K562 (cell line): ENCODE measurements around the gene TMEM185B.

Experiments
- NCOA2 ChIP-seq, 2 experiments: fragments of 450-650 bp; IDR thresholded peaks; 2 replicates each; pipeline ENCODE4 v1.6.1; 2018; ENCODE audit warnings: mild to moderate bottlenecking in 2 of 2, moderate library complexity in 1 of 2; ENCODE audit not compliant: partially characterized antibody in 2 of 2
- PCBP1 ChIP-seq: fragments of 200-400 bp; formaldehyde crosslinking; IDR thresholded peaks from 2 replicates; pipeline ENCODE4 v1.6.1; 2018; ENCODE audit warnings: mild to moderate bottlenecking, low read depth, low read length; ENCODE audit not compliant: poor library complexity, severe bottlenecking
- POLR2A ChIP-seq: fragments of 450-650 bp; conservative IDR thresholded peaks from 2 replicates; pipeline ENCODE4 v1.6.1; 2016
- SP1 ChIP-seq: sonication (generic); formaldehyde crosslinking; IDR thresholded peaks from 2 replicates; pipeline ENCODE4 v1.8.1; 2022; ENCODE audit warnings: mild to moderate bottlenecking, missing genetic modification reagents
- ZNF24 ChIP-seq: fragments of 450-650 bp; IDR thresholded peaks from 2 replicates; pipeline ENCODE4 v1.6.1; 2016
- TF ChIP-seq, protein P1 (sequence below): sonication (generic); formaldehyde crosslinking; IDR thresholded peaks from 2 replicates; pipeline ENCODE4 v1.8.1; 2022; ENCODE audit warnings: missing genetic modification reagents
- TF ChIP-seq, protein P2 (sequence below), 3 experiments: IDR thresholded peaks in 2 of 3; conservative IDR thresholded peaks in 1 of 3; 2 replicates each; pipeline ENCODE4 v1.5.1; 2011 to 2012; ENCODE audit warnings: low read length in 3 of 3, mild to moderate bottlenecking in 3 of 3, control low read depth in 2 of 3, improper control_type of control experiment in 1 of 3, inconsistent platforms in 1 of 3, low read depth in 1 of 3, mixed read lengths in 1 of 3, moderate library complexity in 1 of 3; ENCODE audit not compliant: insufficient read depth in 2 of 3
- TF ChIP-seq, protein P3 (sequence below): fragments of 250-450 bp; sonication (Bioruptor Pico); IDR thresholded peaks from 2 replicates; pipeline ENCODE4 v1.5.0; 2020; ENCODE audit warnings: mild to moderate bottlenecking, borderline replicate concordance
- TF ChIP-seq, protein P4 (sequence below): fragments of 250-450 bp; sonication (Bioruptor Pico); IDR thresholded peaks from 2 replicates; pipeline ENCODE4 v1.8.0; 2021; ENCODE audit warnings: borderline replicate concordance, mild to moderate bottlenecking, moderate library complexity; ENCODE audit not compliant: poor library complexity, severe bottlenecking
- TF ChIP-seq, protein P5 (sequence below): sonication (generic); formaldehyde crosslinking; IDR thresholded peaks from 2 replicates; pipeline ENCODE4 v1.9.0; 2022; ENCODE audit warnings: mild to moderate bottlenecking, missing genetic modification reagents

DNA sequence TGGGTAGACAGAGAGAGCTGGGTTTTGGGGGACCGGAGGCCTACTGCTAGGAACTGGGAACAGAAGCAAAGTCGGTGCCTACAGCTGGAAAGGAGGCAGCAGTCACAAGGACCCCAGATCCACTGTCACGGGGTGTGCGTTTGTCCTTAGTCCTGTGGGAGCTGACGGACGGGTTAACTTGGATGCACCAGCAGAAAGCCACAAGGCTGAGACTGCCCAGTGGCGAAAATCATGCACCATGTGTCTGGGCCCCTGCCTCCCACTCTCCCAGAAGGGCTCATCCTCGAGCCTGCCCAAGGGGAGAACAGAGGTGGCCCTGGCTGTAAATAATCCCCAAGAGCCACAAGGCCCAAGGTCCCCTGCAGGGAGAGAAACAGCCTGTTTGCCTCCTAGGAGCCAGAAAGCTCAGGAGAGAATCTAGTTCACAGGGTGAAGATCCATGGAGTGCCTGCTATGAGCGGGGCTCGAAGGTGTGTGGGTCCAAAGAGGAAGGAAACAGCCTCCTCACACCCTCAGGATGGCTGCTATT is 17.8 kb upstream of the TMEM185B start:
- TF ChIP-seq NCOA2 (IDR thresholded peaks at IDR 0.05; ENCODE audit: partially characterized antibody in 2 of 2): no peak
- TF ChIP-seq SP1 (CRISPR knock-in tag): no peak
- TF ChIP-seq PCBP1: no peak
- TF ChIP-seq, protein P1, sequence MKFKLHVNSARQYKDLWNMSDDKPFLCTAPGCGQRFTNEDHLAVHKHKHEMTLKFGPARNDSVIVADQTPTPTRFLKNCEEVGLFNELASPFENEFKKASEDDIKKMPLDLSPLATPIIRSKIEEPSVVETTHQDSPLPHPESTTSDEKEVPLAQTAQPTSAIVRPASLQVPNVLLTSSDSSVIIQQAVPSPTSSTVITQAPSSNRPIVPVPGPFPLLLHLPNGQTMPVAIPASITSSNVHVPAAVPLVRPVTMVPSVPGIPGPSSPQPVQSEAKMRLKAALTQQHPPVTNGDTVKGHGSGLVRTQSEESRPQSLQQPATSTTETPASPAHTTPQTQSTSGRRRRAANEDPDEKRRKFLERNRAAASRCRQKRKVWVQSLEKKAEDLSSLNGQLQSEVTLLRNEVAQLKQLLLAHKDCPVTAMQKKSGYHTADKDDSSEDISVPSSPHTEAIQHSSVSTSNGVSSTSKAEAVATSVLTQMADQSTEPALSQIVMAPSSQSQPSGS (CRISPR knock-in tag): no peak
- TF ChIP-seq, protein P2, sequence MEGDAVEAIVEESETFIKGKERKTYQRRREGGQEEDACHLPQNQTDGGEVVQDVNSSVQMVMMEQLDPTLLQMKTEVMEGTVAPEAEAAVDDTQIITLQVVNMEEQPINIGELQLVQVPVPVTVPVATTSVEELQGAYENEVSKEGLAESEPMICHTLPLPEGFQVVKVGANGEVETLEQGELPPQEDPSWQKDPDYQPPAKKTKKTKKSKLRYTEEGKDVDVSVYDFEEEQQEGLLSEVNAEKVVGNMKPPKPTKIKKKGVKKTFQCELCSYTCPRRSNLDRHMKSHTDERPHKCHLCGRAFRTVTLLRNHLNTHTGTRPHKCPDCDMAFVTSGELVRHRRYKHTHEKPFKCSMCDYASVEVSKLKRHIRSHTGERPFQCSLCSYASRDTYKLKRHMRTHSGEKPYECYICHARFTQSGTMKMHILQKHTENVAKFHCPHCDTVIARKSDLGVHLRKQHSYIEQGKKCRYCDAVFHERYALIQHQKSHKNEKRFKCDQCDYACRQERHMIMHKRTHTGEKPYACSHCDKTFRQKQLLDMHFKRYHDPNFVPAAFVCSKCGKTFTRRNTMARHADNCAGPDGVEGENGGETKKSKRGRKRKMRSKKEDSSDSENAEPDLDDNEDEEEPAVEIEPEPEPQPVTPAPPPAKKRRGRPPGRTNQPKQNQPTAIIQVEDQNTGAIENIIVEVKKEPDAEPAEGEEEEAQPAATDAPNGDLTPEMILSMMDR (IDR thresholded peaks at IDR 0.05 in 2 of 3, conservative IDR thresholded peaks at IDR 0.05 in 1 of 3; ENCODE audit: insufficient read depth in 2 of 3, low read depth in 1 of 3, low read length in 3 of 3): no peak
- TF ChIP-seq, protein P3, sequence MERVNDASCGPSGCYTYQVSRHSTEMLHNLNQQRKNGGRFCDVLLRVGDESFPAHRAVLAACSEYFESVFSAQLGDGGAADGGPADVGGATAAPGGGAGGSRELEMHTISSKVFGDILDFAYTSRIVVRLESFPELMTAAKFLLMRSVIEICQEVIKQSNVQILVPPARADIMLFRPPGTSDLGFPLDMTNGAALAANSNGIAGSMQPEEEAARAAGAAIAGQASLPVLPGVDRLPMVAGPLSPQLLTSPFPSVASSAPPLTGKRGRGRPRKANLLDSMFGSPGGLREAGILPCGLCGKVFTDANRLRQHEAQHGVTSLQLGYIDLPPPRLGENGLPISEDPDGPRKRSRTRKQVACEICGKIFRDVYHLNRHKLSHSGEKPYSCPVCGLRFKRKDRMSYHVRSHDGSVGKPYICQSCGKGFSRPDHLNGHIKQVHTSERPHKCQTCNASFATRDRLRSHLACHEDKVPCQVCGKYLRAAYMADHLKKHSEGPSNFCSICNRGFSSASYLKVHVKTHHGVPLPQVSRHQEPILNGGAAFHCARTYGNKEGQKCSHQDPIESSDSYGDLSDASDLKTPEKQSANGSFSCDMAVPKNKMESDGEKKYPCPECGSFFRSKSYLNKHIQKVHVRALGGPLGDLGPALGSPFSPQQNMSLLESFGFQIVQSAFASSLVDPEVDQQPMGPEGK (CRISPR knock-in tag): no peak
- TF ChIP-seq POLR2A: no peak
- TF ChIP-seq, protein P4, sequence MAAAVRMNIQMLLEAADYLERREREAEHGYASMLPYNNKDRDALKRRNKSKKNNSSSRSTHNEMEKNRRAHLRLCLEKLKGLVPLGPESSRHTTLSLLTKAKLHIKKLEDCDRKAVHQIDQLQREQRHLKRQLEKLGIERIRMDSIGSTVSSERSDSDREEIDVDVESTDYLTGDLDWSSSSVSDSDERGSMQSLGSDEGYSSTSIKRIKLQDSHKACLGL (CRISPR knock-in tag): no peak
- TF ChIP-seq, protein P5, sequence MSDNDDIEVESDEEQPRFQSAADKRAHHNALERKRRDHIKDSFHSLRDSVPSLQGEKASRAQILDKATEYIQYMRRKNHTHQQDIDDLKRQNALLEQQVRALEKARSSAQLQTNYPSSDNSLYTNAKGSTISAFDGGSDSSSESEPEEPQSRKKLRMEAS (CRISPR knock-in tag): no peak
- TF ChIP-seq ZNF24: no peak
